ENCODE measurements around the gene P3H2.

P3H2 gene

DNA sequence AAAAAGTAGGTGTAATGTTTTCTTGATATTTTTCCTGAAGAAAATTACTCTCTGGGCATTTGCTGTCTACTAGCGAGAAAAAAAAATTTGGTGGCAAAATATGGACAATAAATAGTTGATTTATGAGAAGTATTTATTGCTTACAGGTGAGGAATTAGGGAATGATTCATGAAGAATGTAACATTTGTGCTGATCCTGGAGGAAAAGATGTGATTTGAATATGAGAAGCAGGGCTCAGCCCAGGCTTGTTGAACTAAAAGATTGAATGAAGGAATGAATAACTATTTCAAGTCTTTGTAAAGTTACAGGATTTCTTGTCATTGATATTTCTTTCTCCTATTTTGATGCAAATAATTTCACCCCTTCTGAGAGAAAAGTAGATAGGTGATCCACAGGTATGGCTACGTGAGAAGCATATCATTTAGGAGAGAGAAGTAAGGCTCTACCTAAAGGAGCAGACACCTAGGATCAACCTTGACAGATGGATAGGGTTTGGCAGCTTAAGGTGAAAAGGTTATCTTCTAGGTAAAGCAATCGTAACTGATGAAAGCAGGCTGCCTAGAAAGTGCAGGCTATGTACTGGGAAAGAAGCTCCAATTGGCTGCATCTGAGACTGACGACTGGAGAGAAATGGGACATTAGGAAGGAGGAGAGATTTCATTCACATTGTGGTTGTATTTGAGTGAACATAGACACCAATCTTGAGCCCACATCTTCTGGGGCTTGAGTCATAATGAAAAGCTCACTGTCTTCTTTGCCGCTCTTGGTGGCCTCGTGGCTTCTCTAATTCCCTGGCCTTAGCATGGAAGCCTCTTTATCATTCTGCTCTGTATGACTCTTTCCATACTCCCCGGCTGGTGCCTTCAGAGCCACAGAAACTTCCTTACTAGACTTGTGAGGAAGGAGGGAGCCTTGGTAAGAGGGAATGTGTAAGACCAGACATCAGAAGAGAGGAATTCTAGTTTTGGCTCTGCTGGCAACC lies 106.5 kb downstream of the P3H2 start:
- Mint-ChIP-seq H3K9me3 (no peaks in the 10 kb centered on the region), H3K27me3 (peaks cover 23% of the 10 kb centered on the region), H3K36me3 (ENCODE audit: low read depth) (no peaks in the 10 kb centered on the region), H3K4me3 (no peak overlapping the region), H3K27ac (no peak overlapping the region), H3K4me1 (ENCODE audit: low read depth) (no peaks in the 10 kb centered on the region)

- Mint-ChIP-seq H3K9me3 (no peaks in the 10 kb centered on the region), H3K4me1 (ENCODE audit: low read depth) (no peaks in the 10 kb centered on the region), H3K4me3 (no peak overlapping the region), H3K27me3 (peaks cover 17% of the 10 kb centered on the region), H3K36me3 (ENCODE audit: low read depth) (no peaks in the 10 kb centered on the region), H3K27ac (no peak overlapping the region)
These were observed 107.9 kb downstream of the P3H2 start for GRCh38 chr3:190012784-190013183.

- Mint-ChIP-seq H3K27me3 (peaks cover 13% of the 10 kb centered on the region), H3K36me3 (ENCODE audit: low read depth) (no peaks in the 10 kb centered on the region), H3K9me3 (no peaks in the 10 kb centered on the region), H3K4me1 (ENCODE audit: low read depth) (no peaks in the 10 kb centered on the region), H3K27ac (no peak overlapping the region), H3K4me3 (no peak overlapping the region)
These were observed 108.3 kb downstream of the P3H2 start for GRCh38 chr3:190012314-190012782.

- H3K27me3 Mint-ChIP-seq: peaks cover 4% of the 10 kb centered on the region
- no peaks in the 10 kb centered on the region for H3K36me3 Mint-ChIP-seq (ENCODE audit: low read depth)
- H3K27ac Mint-ChIP-seq: no peak overlapping the region
- no peak overlapping the region for H3K4me3 Mint-ChIP-seq
- no peaks in the 10 kb centered on the region for H3K9me3 Mint-ChIP-seq
- no peaks in the 10 kb centered on the region for H3K4me1 Mint-ChIP-seq (ENCODE audit: low read depth)
These were observed 110.2 kb downstream of the P3H2 start for GRCh38 chr3:190010486-190010885.

- H3K4me3 Mint-ChIP-seq: no peak overlapping the region
- no peaks in the 10 kb centered on the region for H3K36me3 Mint-ChIP-seq (ENCODE audit: low read depth)
- no peak overlapping the region for H3K27ac Mint-ChIP-seq
- peaks cover 4% of the 10 kb centered on the region for H3K27me3 Mint-ChIP-seq
- no peaks in the 10 kb centered on the region for H3K9me3 Mint-ChIP-seq
- H3K4me1 Mint-ChIP-seq (ENCODE audit: low read depth): no peaks in the 10 kb centered on the region
These were observed 111.1 kb downstream of the P3H2 start for GRCh38 chr3:190009614-190010013.

- Mint-ChIP-seq H3K9me3 (no peaks in the 10 kb centered on the region), H3K4me1 (ENCODE audit: low read depth) (no peaks in the 10 kb centered on the region), H3K4me3 (no peak overlapping the region), H3K27me3 (peaks cover 4% of the 10 kb centered on the region), H3K27ac (no peak overlapping the region), H3K36me3 (ENCODE audit: low read depth) (no peaks in the 10 kb centered on the region)
These were observed 112.3 kb downstream of the P3H2 start for GRCh38 chr3:190008432-190008831.

- peaks cover 4% of the 10 kb centered on the region for H3K27me3 Mint-ChIP-seq
- H3K36me3 Mint-ChIP-seq (ENCODE audit: low read depth): no peaks in the 10 kb centered on the region
- no peak overlapping the region for H3K4me3 Mint-ChIP-seq
- H3K27ac Mint-ChIP-seq: no peak overlapping the region
- no peaks in the 10 kb centered on the region for H3K9me3 Mint-ChIP-seq
- H3K4me1 Mint-ChIP-seq (ENCODE audit: low read depth): no peaks in the 10 kb centered on the region
These were observed 115.2 kb downstream of the P3H2 start for GRCh38 chr3:190005343-190006113.

GRCh38 chr3:190004656-190005055 lies 116.0 kb downstream of the P3H2 start:
- Mint-ChIP-seq H3K27me3 (peaks cover 3% of the 10 kb centered on the region), H3K4me1 (ENCODE audit: low read depth) (no peaks in the 10 kb centered on the region), H3K4me3 (no peak overlapping the region), H3K9me3 (no peaks in the 10 kb centered on the region), H3K27ac (no peak overlapping the region), H3K36me3 (ENCODE audit: low read depth) (no peaks in the 10 kb centered on the region)

- Mint-ChIP-seq H3K4me3 (no peak overlapping the region), H3K36me3 (ENCODE audit: low read depth) (no peaks in the 10 kb centered on the region), H3K27me3 (peaks cover 3% of the 10 kb centered on the region), H3K4me1 (ENCODE audit: low read depth) (no peaks in the 10 kb centered on the region), H3K27ac (no peak overlapping the region), H3K9me3 (no peaks in the 10 kb centered on the region)
These were observed 117.0 kb downstream of the P3H2 start for GRCh38 chr3:190003681-190004123.

DNA sequence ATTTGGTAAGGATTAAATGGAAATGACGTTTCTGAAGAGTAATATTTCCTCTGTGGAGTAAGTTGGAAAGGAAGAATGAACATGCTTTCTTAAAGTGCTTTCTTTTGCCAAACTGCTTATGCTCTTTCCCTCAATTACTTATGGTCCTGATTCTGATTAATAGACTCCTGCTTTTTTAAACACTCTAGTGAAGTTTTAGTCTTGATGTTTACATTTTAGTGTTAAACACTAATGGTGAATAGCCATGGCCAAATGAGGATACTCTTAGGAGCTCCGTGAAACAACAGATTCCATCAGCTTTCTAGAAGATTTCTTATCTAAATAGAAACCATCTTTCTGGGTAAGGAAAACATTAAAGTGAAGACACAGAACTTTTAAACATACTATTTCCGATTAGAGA lies 117.6 kb downstream of the P3H2 start:
- Mint-ChIP-seq H3K4me1 (ENCODE audit: low read depth) (no peaks in the 10 kb centered on the region), H3K36me3 (ENCODE audit: low read depth) (no peaks in the 10 kb centered on the region), H3K9me3 (no peaks in the 10 kb centered on the region), H3K4me3 (no peak overlapping the region), H3K27ac (no peak overlapping the region), H3K27me3 (peaks cover 3% of the 10 kb centered on the region)

- H3K27me3 Mint-ChIP-seq: peaks cover 8% of the 10 kb centered on the region
- no peaks in the 10 kb centered on the region for H3K36me3 Mint-ChIP-seq (ENCODE audit: low read depth)
- H3K9me3 Mint-ChIP-seq: no peaks in the 10 kb centered on the region
- H3K4me3 Mint-ChIP-seq: no peak overlapping the region
- no peak overlapping the region for H3K27ac Mint-ChIP-seq
- H3K4me1 Mint-ChIP-seq (ENCODE audit: low read depth): no peaks in the 10 kb centered on the region
These were observed 119.3 kb downstream of the P3H2 start for GRCh38 chr3:190001426-190001825.

DNA sequence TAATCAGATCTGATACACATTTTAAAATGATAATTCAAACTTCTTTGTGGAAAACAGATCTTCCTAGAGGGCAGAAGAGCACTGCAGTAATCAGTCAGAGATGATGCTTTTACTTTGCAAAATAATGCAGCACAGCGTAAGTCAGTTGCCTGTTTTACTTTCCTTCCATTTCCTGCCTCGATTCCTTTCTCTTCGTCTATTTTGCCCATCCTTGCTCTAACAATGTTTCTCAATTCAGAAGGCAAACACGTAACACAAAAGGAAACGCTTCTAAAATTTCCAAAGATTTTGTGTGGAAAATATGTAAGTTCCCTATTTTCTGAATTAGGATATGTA lies 119.9 kb downstream of the P3H2 start:
- Mint-ChIP-seq H3K27me3 (peaks cover 8% of the 10 kb centered on the region), H3K4me3 (no peak overlapping the region), H3K4me1 (ENCODE audit: low read depth) (no peaks in the 10 kb centered on the region), H3K9me3 (no peaks in the 10 kb centered on the region), H3K27ac (no peak overlapping the region), H3K36me3 (ENCODE audit: low read depth) (no peaks in the 10 kb centered on the region)

- Mint-ChIP-seq H3K27ac (no peak overlapping the region), H3K9me3 (no peaks in the 10 kb centered on the region), H3K4me3 (no peak overlapping the region), H3K36me3 (ENCODE audit: low read depth) (no peaks in the 10 kb centered on the region), H3K4me1 (ENCODE audit: low read depth) (no peaks in the 10 kb centered on the region), H3K27me3 (peaks cover 12% of the 10 kb centered on the region)
These were observed 120.4 kb downstream of the P3H2 start for GRCh38 chr3:190000187-190000860.

GRCh38 chr3:189999718-190000117 lies 121.0 kb downstream of the P3H2 start:
- Mint-ChIP-seq H3K27me3 (peaks cover 15% of the 10 kb centered on the region), H3K4me1 (ENCODE audit: low read depth) (no peaks in the 10 kb centered on the region), H3K27ac (no peak overlapping the region), H3K4me3 (no peak overlapping the region), H3K36me3 (ENCODE audit: low read depth) (no peaks in the 10 kb centered on the region), H3K9me3 (no peaks in the 10 kb centered on the region)

DNA sequence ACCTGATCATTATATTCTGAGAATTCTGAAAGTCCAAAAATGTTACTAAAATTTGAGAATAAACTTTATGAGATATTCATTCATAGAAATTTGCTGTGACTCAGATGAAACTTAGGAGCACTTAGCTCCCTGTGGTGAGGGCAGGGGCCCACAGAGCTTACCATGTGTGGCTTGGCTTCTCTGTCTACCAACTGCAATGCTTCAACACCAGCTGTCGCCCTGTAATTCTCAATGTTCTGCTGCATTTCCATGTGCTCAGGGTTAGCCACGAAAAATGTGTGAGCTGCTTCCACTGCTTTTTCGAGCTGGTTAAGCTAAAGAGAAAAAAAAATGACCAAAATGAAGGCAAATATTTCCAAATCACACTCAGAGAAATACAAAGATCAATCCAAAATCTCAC lies 125.6 kb downstream of the P3H2 start:
- Mint-ChIP-seq H3K4me3 (no peak overlapping the region), H3K36me3 (ENCODE audit: low read depth) (no peaks in the 10 kb centered on the region), H3K4me1 (ENCODE audit: low read depth) (no peaks in the 10 kb centered on the region), H3K27ac (no peak overlapping the region), H3K27me3 (peaks cover 14% of the 10 kb centered on the region), H3K9me3 (no peaks in the 10 kb centered on the region)
